Bronchial epithelial cell (primary cell): ENCODE results near the gene AKAP17A. TPM values are rescaled to one million over a fixed set of nuclear protein-coding genes. Genes with fewer than 3 reads are reported as not detected.

Source experiments
- DNase-seq: peaks from one replicate; pipeline ENCODE4 v3.0.0-alpha.2; 2010; ENCODE audit warnings: low read depth
- FAIRE-seq: peaks from 2 replicates; lab custom pipeline; 2011; peaks lifted over from hg19 to GRCh38; lab: Jason Lieb, UNC
- H3K27me3 ChIP-seq: 2 replicates; pipeline ENCODE4 v1.5.1; 2011; ENCODE audit warnings: low read length; ENCODE audit not compliant: control insufficient read depth, insufficient read depth
- H3K36me3 ChIP-seq: 2 replicates; pipeline ENCODE4 v1.5.1; 2011; ENCODE audit warnings: low read length; ENCODE audit not compliant: control insufficient read depth, insufficient read depth
- H3K4me3 ChIP-seq: 2 replicates; pipeline ENCODE4 v1.5.1; 2011; ENCODE audit warnings: mild to moderate bottlenecking, low read depth, low read length, control low read depth
- CTCF ChIP-seq: IDR thresholded peaks from 2 replicates; pipeline ENCODE4 v1.5.1; 2011; ENCODE audit warnings: mild to moderate bottlenecking, moderate library complexity, low read length, control low read depth, inconsistent platforms; ENCODE audit not compliant: insufficient read depth, severe bottlenecking
- total RNA-seq: library from RNA; depleted of rRNA; stranded (reverse); fragments of >200 nt; gene quantifications from 2 replicates; pipeline ENCODE4 v1.2.1, GENCODE V29; 2014

Gene AKAP17A
- total RNA-seq, 1 donor from 2014 or later: 22.6 TPM

- DNase-seq: peak; percentile 12
- FAIRE-seq: no peak
Measured at GRCh38 chrX:1581132-1581531, 10.3 kb upstream of the AKAP17A start.

GRCh38 chrX:1582686-1583437, 8.5 kb upstream of the AKAP17A start:
- H3K4me3 ChIP-seq: no peak overlapping the region
- H3K36me3 ChIP-seq: no peaks in the 10 kb centered on the region
- FAIRE-seq (no peak), DNase-seq (peak; percentile 70)
- TF ChIP-seq CTCF: no peak
- no peaks in the 10 kb centered on the region for H3K27me3 ChIP-seq

More at GRCh38 chrX:1581132-1581531, 10.3 kb upstream of the AKAP17A start:
- Histone ChIP-seq H3K4me3 (no peak overlapping the region), H3K36me3 (no peaks in the 10 kb centered on the region), H3K27me3 (no peaks in the 10 kb centered on the region)
- peak; percentile 50 for TF ChIP-seq CTCF

- DNase-seq: no peak
- TF ChIP-seq CTCF: no peak
- Histone ChIP-seq H3K36me3 (no peaks in the 10 kb centered on the region), H3K27me3 (no peaks in the 10 kb centered on the region), H3K4me3 (no peak overlapping the region)
- FAIRE-seq: no peak
Measured at GRCh38 chrX:1584237-1585011, 7.0 kb upstream of the AKAP17A start.

- FAIRE-seq (no peak), DNase-seq (no peak)
- Histone ChIP-seq H3K27me3 (no peaks in the 10 kb centered on the region), H3K4me3 (no peak overlapping the region), H3K36me3 (no peaks in the 10 kb centered on the region)
- TF ChIP-seq CTCF: no peak
Measured at GRCh38 chrX:1587161-1587560, 4.2 kb upstream of the AKAP17A start.

GRCh38 chrX:1589356-1590130, 1.9 kb upstream of the AKAP17A start:
- Histone ChIP-seq H3K27me3 (no peaks in the 10 kb centered on the region), H3K4me3 (no peak overlapping the region), H3K36me3 (peaks cover 7% of the 10 kb centered on the region)
- TF ChIP-seq CTCF: no peak
- DNase-seq (no peak), FAIRE-seq (no peak)
